ENCODE measurements around the gene UGT1A9.

GRCh38 chr2:233639860-233640259 is 31.8 kb upstream of the UGT1A9 start:
- TF ChIP-seq, protein P1, sequence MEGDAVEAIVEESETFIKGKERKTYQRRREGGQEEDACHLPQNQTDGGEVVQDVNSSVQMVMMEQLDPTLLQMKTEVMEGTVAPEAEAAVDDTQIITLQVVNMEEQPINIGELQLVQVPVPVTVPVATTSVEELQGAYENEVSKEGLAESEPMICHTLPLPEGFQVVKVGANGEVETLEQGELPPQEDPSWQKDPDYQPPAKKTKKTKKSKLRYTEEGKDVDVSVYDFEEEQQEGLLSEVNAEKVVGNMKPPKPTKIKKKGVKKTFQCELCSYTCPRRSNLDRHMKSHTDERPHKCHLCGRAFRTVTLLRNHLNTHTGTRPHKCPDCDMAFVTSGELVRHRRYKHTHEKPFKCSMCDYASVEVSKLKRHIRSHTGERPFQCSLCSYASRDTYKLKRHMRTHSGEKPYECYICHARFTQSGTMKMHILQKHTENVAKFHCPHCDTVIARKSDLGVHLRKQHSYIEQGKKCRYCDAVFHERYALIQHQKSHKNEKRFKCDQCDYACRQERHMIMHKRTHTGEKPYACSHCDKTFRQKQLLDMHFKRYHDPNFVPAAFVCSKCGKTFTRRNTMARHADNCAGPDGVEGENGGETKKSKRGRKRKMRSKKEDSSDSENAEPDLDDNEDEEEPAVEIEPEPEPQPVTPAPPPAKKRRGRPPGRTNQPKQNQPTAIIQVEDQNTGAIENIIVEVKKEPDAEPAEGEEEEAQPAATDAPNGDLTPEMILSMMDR (IDR thresholded peaks at IDR 0.05): no peak
- no peak for TF ChIP-seq POLR2AphosphoS5 (IDR thresholded peaks at IDR 0.05; ENCODE audit: insufficient read depth in 1 of 2, low read depth in 1 of 2)
- TF ChIP-seq POLR2A (IDR thresholded peaks at IDR 0.05): no peak

Measured in vagina (tissue), 2 donors.